Measurements from ENCODE around the gene TAF8.
A peak's percentile ranks its signal among the peaks of the same experiment; 100 is the strongest.

The TAF8 gene

GRCh38 chr6:42041481-42042053, 8.8 kb upstream of the TAF8 start:
- no peak for DNase-seq (ENCODE audit: low read depth)

GRCh38 chr6:42042108-42042507, 8.2 kb upstream of the TAF8 start:
- DNase-seq (ENCODE audit: low read depth) = no peak
- H3K4me3 ChIP-seq (ENCODE audit: low read length) = no peak overlapping the region
- no peak for TF ChIP-seq CTCF (IDR thresholded peaks at IDR 0.05; ENCODE audit: insufficient read depth, low read depth, low read length, missing control alignments)

More at GRCh38 chr6:42041481-42042053, 8.8 kb upstream of the TAF8 start:
- no peak for TF ChIP-seq CTCF (IDR thresholded peaks at IDR 0.05; ENCODE audit: insufficient read depth, low read depth, low read length, missing control alignments)
- no peak overlapping the region for H3K4me3 ChIP-seq (ENCODE audit: low read length)

GRCh38 chr6:42043787-42044475, 6.4 kb upstream of the TAF8 start:
- DNase-seq (ENCODE audit: low read depth) = peak; percentile 84
- no peak overlapping the region for H3K4me3 ChIP-seq (ENCODE audit: low read length)
- TF ChIP-seq CTCF (IDR thresholded peaks at IDR 0.05; ENCODE audit: insufficient read depth, low read depth, low read length, missing control alignments) = peak; percentile 97

- peak overlapping the region; percentile 0 for H3K4me3 ChIP-seq (ENCODE audit: low read length)
- peak; percentile 89 for DNase-seq (ENCODE audit: low read depth)
- TF ChIP-seq CTCF (IDR thresholded peaks at IDR 0.05; ENCODE audit: insufficient read depth, low read depth, low read length, missing control alignments) = no peak
Observed at GRCh38 chr6:42045538-42046460, 4.5 kb upstream of the TAF8 start.

GRCh38 chr6:42046464-42047212, 3.7 kb upstream of the TAF8 start:
- H3K4me3 ChIP-seq (ENCODE audit: low read length) = no peak overlapping the region
- no peak for TF ChIP-seq CTCF (IDR thresholded peaks at IDR 0.05; ENCODE audit: insufficient read depth, low read depth, low read length, missing control alignments)
- peak; percentile 27 for DNase-seq (ENCODE audit: low read depth)

- H3K4me3 ChIP-seq (ENCODE audit: low read length) = peak overlapping the region; percentile 68
- no peak for TF ChIP-seq CTCF (IDR thresholded peaks at IDR 0.05; ENCODE audit: insufficient read depth, low read depth, low read length, missing control alignments)
- DNase-seq (ENCODE audit: low read depth) = no peak
Observed at GRCh38 chr6:42047213-42047590, 3.1 kb upstream of the TAF8 start.
